ENCODE measurements around the gene TEKTIP1.
"Not testable (repeated sequence)": the region's sequence is repeated elsewhere in the genome, so short reads cannot be mapped to it uniquely, and the experiment has no call there.

The TEKTIP1 gene

GRCh38 chr19:3507371-3508120 is 31.4 kb upstream of the TEKTIP1 start:
- peak in 7 of 51 donors; percentile 3 to 45 (median 32) for DNase-seq

GRCh38 chr19:3508121-3508661 is 30.8 kb upstream of the TEKTIP1 start:
- not testable (repeated sequence) for DNase-seq

GRCh38 chr19:3508771-3509535 is 30.0 kb upstream of the TEKTIP1 start:
- DNase-seq = peak in 1 of 51 donors; percentile 26

GRCh38 chr19:3509566-3509989 is 29.4 kb upstream of the TEKTIP1 start:
- peak in 2 of 51 donors; percentile 6 to 58 for DNase-seq

- no peak for DNase-seq
Measured at GRCh38 chr19:3510727-3511126, 28.2 kb upstream of the TEKTIP1 start.

GRCh38 chr19:3511506-3512251 is 27.3 kb upstream of the TEKTIP1 start:
- no peak for DNase-seq

GRCh38 chr19:3512562-3513228 is 26.3 kb upstream of the TEKTIP1 start:
- peak in 10 of 51 donors; percentile 10 to 46 (median 20) for DNase-seq

- DNase-seq = peak in 4 of 51 donors; percentile 12 to 41 (median 18)
Measured at GRCh38 chr19:3513229-3514140, 25.5 kb upstream of the TEKTIP1 start.

GRCh38 chr19:3514930-3515329 is 24.0 kb upstream of the TEKTIP1 start:
- no peak for DNase-seq

GRCh38 chr19:3515891-3516422 is 23.0 kb upstream of the TEKTIP1 start:
- peak in 1 of 51 donors; percentile 41 for DNase-seq

GRCh38 chr19:3516675-3517207 is 22.2 kb upstream of the TEKTIP1 start:
- DNase-seq = peak in 11 of 51 donors; percentile 10 to 37 (median 23)

GRCh38 chr19:3517638-3518037 is 21.3 kb upstream of the TEKTIP1 start:
- DNase-seq = no peak

- DNase-seq = no peak
Measured at GRCh38 chr19:3518255-3518654, 20.7 kb upstream of the TEKTIP1 start.

- no peak for DNase-seq
Measured at GRCh38 chr19:3518659-3519058, 20.3 kb upstream of the TEKTIP1 start.

GRCh38 chr19:3519126-3519525 is 19.8 kb upstream of the TEKTIP1 start:
- DNase-seq = no peak

- DNase-seq = no peak
Measured at GRCh38 chr19:3520166-3521103, 18.5 kb upstream of the TEKTIP1 start.

- no peak for DNase-seq
Measured at GRCh38 chr19:3521104-3521445, 17.9 kb upstream of the TEKTIP1 start.
